ENCODE measurements around the gene MECR.
A peak's percentile ranks its signal among the peaks of the same experiment; 100 is the strongest.

DNA sequence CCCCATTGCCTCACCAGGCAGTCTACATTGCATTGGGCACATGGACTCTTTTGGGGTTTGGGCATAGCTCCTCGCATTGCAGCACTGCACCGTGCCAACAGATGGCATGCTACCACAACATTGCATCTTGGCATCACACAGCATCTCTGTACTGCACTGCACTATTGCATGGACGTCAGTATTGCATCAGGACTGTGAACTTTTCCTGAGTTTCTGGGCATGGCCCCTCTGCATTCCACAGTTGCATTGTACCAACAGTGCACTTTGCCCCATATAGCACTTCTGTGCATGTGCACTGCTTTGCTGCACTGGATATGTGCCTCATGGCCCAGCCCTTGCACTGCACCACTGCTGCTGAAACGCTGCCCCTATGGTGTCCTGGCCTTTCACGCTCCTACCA, 15.1 kb upstream of the MECR start:
- TF ChIP-seq CTCF (IDR thresholded peaks at IDR 0.05; ENCODE audit: low read depth, low read length, poor library complexity, severe bottlenecking) (peak; percentile 46), EZH2phosphoT487 (IDR thresholded peaks at IDR 0.05; ENCODE audit: borderline replicate concordance, low read length) (no peak)
